CD4-positive, alpha-beta T cell treated with Interleukin-21 for 1 hour (primary cell): ENCODE results near the gene TTLL9.
"Not testable (repeated sequence)": the region's sequence is repeated elsewhere in the genome, so short reads cannot be mapped to it uniquely, and the experiment has no call there.

Source experiments
- DNase-seq: peaks from one replicate; pipeline ENCODE4 v3.0.0-alpha.2; 2020

The TTLL9 gene

GRCh38 chr20:31890646-31891045 is 20.2 kb downstream of the TTLL9 start:
- DNase-seq = no peak

- DNase-seq = peak; percentile 48
Observed at GRCh38 chr20:31894980-31895675, 24.7 kb downstream of the TTLL9 start.

GRCh38 chr20:31896049-31896448 is 25.6 kb downstream of the TTLL9 start:
- no peak for DNase-seq

GRCh38 chr20:31897541-31897940 is 27.1 kb downstream of the TTLL9 start:
- no peak for DNase-seq

GRCh38 chr20:31901615-31902014 is 31.2 kb downstream of the TTLL9 start:
- no peak for DNase-seq

- no peak for DNase-seq
Observed at GRCh38 chr20:31903627-31904386, 33.4 kb downstream of the TTLL9 start.

- no peak for DNase-seq
Observed at GRCh38 chr20:31906001-31906400, 35.6 kb downstream of the TTLL9 start.

GRCh38 chr20:31907046-31907445 is 36.6 kb downstream of the TTLL9 start:
- no peak for DNase-seq

- DNase-seq = no peak
Observed at GRCh38 chr20:31908016-31908415, 37.6 kb downstream of the TTLL9 start.

- no peak for DNase-seq
Observed at GRCh38 chr20:31908424-31908823, 38.0 kb downstream of the TTLL9 start.

GRCh38 chr20:31909253-31910070 is 39.0 kb downstream of the TTLL9 start:
- DNase-seq = no peak

- no peak for DNase-seq
Observed at GRCh38 chr20:31910071-31910803, 39.8 kb downstream of the TTLL9 start.

- DNase-seq = no peak
Observed at GRCh38 chr20:31913431-31914157, 43.2 kb downstream of the TTLL9 start.

- no peak for DNase-seq
Observed at GRCh38 chr20:31914170-31914569, 43.7 kb downstream of the TTLL9 start.

GRCh38 chr20:31915491-31916280 is 45.3 kb downstream of the TTLL9 start:
- DNase-seq = no peak

- no peak for DNase-seq
Observed at GRCh38 chr20:31916708-31917107, 46.3 kb downstream of the TTLL9 start.

- not testable (repeated sequence) for DNase-seq
Observed at GRCh38 chr20:31917962-31918412, 47.6 kb downstream of the TTLL9 start.

- DNase-seq = no peak
Observed at GRCh38 chr20:31918466-31919105, 48.2 kb downstream of the TTLL9 start.

- DNase-seq = no peak
Observed at GRCh38 chr20:31919410-31920155, 49.1 kb downstream of the TTLL9 start.
